GM19023 (cell line): ENCODE data around the gene OCSTAMP.

ENCODE experiments used
- ATAC-seq: cut with Tn5 transposase; IDR thresholded peaks from one replicate; pipeline ENCODE4 v1.9.1; 2021; ENCODE audit warnings: mild to moderate bottlenecking, moderate library complexity; ENCODE audit not compliant: unreplicated experiment

OCSTAMP gene

DNA sequence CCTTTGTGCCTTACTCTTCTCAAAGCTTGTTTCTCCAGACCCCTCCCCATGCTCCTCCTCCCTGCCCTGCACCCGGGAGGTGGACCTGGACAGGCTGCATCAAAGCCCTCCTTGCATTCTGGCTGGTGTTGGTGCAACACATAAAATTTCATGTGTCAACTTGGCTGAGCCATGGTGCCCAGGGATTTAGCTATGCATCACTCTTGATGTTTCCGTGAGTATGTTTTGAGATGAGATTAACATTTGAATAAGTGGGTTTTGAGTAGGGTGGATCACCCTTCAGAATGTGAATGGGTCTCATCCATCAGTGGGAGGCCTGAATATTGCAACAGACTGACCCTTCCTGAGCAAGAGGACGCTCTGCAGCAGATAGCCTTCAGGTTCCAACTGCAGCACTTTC is 4.4 kb upstream of the OCSTAMP start:
- no peak for ATAC-seq

DNA sequence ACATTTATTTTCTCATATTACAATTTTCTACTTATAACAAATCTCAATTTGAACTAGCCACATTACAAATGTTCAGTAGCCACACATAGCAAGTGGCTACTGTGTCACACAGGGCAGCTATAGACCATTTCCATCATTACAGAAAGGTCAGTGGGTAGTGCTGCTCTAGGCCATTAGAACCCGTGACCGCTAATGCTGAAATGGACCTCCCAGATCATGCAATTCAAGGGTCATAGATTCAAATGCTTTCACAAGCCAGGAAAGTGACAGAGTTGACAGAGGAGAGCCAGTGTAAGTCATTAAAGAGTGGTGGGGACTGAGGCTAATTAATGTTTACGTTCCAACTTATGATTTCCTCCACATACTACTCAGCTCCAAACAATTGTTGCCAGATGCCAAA is 3.5 kb upstream of the OCSTAMP start:
- ATAC-seq, result no peak

DNA sequence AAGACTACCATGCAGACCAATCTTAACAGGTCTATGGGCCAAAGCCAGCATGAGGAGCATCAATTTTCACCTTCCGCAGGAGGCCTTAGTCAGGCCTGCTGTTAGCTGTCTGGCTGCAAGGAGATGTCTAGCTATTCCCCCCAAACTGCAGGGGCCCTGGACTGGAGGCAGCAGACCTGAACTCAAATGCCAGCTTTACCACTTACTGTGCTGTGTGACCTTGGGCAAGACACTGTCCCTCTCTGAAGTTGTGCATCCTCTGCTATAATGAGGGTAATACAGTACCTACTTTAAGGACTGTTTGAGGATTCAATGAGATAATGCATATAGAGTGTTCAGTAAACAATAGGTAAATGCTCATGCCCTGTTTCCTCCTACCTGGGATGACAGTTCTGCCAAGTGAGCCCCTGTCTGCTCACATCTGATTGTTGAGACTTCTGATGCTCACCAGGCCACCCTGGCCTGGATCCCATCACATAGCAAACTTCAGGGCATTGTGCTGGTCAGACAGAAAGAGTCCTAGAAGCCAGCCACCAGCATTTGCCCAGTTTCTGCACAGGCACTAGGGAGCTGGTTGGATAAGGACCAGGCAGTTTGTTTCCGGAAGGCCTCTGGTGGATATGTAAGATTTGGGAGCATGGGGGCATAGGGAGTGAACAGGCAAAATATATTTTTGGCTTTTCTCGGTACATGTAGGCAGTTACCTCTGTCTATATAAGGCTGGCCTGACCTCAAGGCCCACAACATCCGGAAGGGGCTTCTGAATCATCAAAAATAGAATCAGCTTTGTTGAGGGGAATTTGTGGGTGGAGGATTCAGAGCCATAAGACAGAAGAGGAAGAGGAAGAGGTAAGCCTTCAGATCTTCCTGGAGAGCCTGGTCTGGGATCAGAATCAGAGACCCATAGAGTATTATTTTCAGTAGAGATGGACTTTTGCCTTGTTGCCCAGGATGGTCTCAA is 2.3 kb upstream of the OCSTAMP start:
- no peak for ATAC-seq

DNA sequence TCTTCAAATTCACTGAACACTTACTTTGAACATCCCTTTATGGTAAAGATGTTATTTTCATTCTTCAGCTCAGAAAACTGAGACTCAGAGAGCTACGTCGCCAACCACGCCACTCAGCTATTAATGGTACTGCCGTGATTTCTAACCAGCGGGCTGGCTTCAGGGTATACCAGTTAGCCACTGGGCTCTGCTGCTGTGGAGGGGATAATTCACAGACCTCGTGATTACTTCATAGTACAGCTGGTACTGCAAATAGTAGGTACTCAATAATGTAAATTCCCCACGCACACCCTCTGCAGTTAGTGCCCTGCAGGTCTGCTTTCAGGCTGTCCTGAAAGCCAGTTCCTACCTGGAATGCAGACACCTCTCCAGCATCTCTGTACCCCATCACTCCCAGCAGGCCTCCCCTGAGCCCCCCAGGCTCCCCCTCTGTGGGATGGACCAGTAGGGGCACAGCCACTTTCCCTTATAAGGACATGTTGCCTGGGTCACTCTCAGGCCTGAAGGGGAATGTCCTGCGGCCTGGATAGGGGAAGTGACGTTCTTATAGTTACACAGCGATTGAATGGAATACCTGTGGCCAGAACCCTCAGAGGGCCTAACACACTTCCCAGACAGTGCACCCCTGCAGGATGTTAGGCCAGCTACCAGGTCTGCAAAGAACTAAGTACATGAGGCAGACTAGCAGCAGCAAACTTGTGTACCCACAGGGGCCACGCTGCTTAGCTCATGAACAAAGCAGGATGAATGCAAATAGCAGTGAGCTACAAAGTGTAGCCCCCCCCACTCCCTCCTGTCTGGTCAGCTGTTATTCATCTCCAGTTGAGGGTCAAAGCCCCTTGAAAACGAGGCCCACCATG is 1.3 kb upstream of the OCSTAMP start:
- no peak for ATAC-seq

DNA sequence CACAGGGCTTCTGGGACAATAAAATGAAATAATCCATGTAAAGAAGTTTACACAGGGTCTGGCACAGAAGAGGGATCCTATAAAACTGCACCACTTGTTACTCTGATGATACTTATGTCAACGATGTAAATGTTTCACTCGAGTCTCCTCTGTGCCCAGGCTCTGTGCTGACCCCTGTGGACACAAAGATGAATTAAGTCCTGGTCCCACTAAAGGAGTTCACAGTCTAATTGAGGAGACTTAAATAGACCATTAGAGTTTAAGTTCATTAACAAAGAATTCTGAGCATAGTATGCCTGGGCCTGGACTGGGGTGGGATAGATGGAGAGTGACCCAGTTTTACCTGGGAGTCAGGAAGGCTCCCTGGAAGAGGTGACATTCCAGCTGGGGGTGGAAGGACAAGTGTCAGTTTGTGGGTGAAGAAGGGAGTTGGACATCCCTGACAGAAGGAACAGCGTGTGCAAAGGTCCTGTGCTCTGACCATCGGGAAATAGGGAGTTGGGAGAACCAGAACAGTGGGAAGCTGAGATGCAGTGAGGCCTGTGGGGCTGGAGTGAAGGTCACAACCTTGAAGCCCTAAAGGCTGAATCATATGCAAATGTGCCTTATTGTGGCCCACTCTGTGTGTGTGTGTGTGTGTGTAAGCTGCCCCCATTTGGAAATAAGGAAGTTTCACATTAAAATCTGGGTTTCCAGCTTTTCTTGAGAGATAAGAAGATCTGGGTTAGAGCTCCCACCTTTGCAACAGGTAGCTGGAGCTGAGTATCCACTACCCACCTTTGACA is 1.1 kb downstream of the OCSTAMP start:
- ATAC-seq, result no peak

DNA sequence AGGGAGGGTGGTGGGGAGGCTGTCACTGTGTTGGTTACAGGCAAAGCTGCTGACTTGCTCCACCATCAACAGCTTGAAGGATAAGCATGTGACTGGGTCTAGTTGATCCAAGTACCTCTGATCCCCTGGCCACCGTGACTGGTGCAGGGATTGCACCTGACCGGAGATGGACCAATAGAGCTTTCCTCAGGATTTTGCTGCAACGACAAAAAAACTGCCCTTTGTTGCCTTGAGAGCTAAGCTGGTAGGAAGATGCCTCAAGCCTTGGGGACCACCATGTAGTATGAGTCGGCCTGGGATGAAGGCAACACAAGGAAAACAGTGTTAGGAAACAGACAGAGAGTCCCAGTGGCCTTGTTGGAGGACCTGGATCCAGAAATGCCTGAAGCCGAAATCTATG is 1.8 kb downstream of the OCSTAMP start:
- ATAC-seq, result no peak

DNA sequence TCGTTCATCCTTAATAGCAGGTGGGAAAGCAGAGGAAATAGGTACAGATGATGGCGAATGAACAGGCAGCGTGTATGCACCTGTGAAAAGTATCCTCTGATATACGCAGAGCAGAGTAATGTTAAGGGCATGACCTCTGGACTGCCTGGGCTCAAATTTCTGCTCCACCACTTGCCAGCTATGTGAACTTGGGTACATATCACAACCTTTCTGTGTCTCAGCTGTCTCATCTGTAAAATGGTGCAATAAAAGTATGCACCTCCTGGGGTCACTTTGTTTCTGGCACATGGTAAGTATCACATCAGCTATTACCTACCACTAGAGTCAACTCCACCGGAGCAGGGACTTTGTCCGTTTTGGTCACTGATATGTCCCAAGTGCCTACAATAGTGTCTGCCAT is 2.5 kb downstream of the OCSTAMP start:
- no peak for ATAC-seq

DNA sequence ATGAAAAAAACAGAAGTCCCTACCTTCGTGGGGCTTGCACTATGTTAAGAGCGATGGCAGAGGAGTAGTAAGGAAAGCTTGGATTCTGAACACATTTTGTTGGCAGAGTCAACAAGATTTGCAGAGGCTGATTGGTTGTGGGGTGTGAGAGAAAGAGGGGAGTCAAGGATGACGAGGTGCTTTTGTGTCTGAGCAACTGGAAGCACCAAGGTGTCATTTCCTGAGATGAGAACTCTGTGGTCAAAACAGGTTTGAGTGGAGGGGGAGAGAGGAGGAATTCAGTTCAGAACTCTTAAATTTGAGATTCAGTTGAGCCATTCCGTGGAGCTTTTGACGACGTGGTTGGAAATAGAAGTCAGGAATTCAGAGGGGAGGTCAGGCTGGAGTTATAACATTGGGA is 3.5 kb downstream of the OCSTAMP start:
- ATAC-seq, result no peak

DNA sequence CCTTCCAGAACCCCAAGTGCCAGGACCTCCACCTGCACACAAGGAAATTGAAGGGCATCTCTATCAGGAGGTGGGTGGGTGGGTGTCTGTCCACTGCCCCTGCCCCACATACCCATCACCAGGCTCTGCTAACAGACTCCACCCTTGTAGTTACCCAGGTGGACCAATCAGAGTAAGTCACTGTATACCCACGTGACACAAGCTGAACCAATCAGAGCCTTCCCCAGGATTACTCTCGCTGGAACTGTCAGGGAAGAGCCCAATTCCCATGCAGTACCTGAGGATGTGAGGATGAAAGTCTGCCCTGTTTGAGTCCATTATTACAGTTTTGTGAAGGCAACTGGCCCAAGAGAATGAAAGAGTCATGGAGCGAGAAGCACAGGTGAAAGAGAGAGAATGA is 4.2 kb downstream of the OCSTAMP start:
- ATAC-seq, result no peak

DNA sequence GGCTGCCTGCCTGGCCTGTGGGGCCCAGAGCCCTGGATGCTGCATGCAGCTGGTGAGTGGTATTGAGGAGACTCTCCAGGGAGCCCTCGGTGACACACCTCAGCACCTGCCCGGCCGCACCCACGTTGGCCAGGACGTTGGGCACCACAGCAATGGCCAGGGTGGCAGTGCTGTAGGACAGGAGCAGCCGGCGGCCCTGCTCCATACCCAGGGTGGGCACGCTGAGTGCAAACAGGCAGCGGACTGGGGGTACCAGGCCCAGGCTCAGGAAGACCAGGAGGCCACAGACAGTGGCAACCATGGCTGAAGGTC is 4.7 kb downstream of the OCSTAMP start:
- no peak for ATAC-seq

DNA sequence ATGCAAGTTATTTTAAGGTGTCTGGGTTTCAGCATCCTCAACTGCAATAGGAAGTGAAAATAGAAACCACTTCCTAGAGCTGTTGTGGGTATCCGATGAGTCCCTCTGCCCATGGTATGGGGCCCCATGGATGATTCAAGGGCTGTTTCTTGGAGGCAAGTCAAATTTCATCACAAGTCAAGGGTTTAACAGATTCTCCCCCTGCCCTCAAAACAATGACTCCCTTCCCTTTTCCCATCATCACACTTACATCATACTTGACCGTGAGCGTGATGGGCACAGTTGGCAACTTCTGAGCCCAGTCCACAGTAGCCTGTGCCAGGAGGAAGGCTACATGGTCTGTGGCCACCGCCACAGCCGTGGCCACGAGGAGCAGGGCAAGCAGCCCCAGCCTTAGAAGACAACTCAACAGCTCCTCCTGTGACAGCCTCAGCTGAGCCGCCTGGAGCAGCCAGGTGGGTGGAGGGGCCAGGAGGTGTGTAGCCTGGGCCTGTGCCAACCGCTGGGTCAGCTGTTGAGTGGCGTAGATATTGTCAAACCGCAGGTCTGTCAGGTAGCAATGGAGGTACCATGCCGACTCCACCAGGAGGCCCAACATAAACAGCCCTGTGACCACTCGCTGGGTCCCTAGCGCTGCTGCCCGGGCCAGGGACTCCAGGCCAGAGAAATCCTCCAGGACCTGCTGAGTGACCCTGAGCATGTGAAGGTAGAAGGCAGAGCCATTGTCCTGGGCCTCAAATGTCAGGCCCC is 5.2 kb downstream of the OCSTAMP start:
- no peak for ATAC-seq

DNA sequence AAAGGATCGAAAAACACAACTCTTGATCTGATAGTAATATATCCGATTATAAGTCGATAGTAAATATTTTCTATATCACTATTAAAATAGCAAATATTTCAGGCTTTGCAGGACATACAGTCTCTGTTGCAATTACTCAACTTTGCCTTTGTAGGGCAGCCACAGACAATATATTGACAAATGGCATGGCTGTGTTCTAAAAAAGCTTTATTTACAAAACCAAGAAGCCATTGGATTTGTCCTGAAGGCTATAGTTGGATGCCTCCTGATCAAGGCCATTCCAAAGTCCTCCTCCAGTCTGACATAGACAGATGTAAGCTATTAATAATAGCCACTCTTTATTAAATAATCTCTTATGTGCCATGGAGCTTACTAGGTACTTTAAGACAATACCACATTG is 5.9 kb downstream of the OCSTAMP start:
- ATAC-seq, result no peak

DNA sequence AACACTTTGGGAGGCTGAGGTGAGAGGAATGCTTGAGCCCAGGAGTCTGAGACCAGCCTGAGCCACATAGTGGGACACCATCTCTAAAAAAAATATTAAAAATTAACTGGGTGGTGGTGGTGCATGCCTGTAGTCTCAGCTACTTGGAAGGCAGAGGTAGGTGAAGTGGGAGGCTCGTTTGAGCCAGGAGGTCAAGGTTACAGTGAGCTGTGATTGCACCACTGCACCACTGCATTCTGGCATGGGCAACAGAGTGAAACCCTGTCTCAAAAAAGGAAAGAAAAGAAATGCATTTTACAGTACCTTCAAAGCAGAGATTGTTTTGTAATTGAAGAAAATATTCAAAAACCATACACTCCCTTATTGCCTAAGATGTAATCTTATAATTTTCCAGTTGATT is 6.5 kb downstream of the OCSTAMP start:
- no peak for ATAC-seq

DNA sequence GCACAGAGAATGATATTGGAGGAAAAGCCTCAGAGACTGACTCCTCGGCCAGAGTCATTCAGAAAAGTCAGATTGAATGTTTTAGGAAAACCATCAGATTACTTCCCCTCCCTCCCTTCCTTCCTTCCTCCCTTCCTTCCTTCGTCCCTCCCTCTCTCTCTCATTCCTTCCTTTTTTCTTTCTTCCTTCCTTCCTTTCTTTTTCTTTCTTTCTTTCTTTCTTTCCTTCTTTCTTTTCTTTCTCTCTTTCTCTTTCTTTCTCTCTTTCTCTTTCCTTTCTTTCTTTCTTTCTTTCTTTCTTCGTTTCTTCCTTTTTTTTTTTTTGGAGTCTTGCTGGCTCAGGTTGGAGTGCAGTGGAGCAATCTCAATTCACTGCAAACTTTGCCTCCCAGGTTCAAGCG is 7.4 kb downstream of the OCSTAMP start:
- ATAC-seq, result no peak

DNA sequence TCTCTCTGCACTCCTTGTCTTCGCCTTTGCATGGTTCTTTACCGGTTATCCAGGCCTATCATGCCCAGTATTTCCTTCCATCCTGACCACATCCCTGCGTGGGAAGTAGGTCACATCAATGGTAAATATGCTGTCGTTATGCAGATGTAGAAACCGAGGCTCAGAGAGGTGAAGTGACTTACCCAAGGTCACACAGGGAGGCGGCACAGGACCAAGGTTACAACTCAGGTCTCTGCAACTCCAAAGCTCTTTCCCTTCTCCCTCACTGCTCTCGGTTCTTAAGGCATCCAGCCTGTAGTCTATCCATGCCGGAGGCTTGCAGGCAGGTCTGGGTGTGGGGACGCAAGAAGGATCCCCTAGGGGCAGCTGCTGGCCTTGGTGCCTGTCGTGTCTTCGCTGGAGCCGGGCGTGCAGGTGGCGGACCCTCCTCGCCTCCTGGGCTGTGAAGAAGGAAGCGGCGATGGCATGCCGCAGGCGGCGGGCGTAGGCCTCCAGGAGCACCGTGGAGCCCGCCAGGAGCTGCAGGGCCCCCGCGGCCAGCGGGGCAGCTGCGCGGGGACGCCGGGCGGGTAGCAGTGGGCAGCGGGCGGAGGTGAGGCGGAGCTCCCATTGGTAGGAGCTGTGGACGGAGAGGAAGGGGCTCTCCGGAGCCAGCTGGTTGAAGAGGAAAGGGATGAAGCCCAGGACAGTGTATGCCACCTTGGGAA is 9.1 kb downstream of the OCSTAMP start:
- ATAC-seq, result no peak

DNA sequence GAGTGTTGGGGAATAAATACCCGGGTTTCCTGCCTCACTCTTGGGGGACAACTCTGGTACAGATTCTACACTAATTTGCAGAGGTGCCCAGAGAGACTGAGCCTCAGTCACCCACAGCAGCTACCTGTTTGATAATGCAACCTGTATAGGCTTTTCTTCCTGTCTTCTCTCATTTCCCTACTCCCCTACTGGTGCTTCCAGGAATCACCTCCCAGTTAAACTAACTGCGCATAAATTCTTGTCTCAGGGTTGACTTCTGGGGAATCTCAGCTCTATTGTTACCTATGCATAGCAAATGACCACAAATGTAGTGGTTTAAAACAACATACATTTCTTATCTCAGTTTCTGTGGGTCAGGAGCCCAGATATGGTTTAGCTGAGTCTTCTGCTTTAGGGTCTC is 11.3 kb downstream of the OCSTAMP start:
- no peak for ATAC-seq

DNA sequence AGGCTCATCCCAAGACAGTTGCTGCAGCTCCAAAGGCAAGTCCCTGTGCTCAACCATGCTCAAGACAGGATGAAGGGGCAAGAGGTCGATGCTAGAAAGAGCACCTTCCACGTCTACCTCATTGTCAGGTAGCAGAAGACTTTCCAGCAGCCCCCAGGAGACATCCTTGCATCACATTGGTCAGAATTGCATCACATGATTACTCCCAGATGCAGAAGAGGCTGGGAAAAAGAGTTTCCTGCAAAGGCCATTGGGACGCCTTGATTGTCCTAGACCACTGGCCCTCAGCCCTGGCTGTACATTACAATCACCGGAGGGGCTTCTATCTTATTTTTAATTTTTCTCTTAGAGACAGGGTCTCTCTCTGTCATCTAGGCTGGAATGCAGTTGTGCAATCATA is 19.8 kb downstream of the OCSTAMP start:
- ATAC-seq, result no peak

DNA sequence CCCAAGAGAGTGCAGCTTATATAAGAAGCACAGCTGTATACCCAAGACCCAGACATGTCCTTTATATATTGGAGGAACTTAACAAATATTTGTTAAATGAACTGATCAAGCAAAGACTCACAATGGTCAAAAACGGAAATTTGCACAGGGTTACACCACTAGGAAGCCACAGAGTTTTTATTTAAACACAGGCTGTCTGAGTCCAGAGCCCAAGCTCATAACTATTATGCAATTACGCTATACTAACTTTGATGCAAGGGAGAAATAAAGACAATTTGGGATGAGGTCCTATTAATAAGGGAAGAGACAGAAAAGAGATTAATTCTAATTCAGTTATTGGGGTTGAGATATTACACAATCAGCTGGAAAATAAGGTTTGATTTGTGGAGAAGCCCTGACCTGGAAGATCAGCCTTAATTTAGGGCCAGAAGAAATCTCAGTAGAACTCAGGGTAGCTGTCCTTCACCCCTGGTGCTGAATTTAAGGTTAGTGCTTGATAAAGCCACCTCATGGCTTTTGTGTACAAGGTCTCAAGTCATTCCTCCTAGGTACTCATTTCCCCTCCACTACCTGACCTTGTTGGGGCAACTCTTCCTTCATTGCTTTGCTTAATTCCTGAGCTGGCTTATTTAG is 26.6 kb downstream of the OCSTAMP start:
- ATAC-seq, result no peak

DNA sequence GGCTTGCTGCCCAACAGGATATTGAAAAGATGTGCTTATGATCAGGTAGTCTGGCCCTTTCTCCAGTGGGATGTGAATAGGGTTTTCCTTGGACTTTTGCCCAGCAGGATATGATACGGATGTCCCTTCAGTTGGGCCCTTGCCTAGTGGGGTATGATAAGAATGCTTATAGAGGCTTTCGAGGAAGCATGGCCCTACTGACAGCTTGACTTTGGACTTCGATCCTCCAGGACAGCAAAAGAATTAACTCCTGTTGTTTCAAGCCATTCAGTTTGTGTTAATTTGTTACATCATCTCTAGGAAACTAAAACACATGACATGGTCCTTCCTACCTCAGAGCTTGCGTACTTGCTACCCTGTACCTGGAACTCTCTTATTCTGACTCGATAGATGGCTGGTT is 27.3 kb downstream of the OCSTAMP start:
- ATAC-seq, result no peak
